HL-60 (cell line): Measurements from ENCODE around the gene MPP3.

Experiments
- CTCF ChIP-seq: IDR thresholded peaks from one replicate; pipeline ENCODE4 v1.5.1; 2011; ENCODE audit warnings: low read length, control low read depth, inconsistent platforms; ENCODE audit not compliant: insufficient read depth
- GABPA ChIP-seq: IDR thresholded peaks from 2 replicates; pipeline ENCODE4 v1.6.1; 2012; ENCODE audit warnings: low read depth
- POLR2AphosphoS5 ChIP-seq: IDR thresholded peaks from 2 replicates; pipeline ENCODE4 v1.6.1; 2012; ENCODE audit warnings: low read depth
- REST ChIP-seq: IDR thresholded peaks from 2 replicates; pipeline ENCODE4 v1.6.1; 2012; ENCODE audit warnings: low read depth; ENCODE audit not compliant: insufficient replicate concordance
- SPI1 ChIP-seq: IDR thresholded peaks from 2 replicates; pipeline ENCODE4 v1.6.1; 2012; ENCODE audit warnings: low read depth, mild to moderate bottlenecking, borderline replicate concordance

- TF ChIP-seq GABPA, result no peak
- no peak for TF ChIP-seq CTCF
- TF ChIP-seq REST, result no peak
- no peak for TF ChIP-seq SPI1
- no peak for TF ChIP-seq POLR2AphosphoS5
Measured at GRCh38 chr17:43826206-43826605, 6.7 kb downstream of the MPP3 start.
